Mesenchymal stem cell (in vitro differentiated cells and primary cell): ENCODE results near the gene GRK3.

Experiments
- DNase-seq: peaks from one replicate; pipeline ENCODE4 v3.0.0-alpha.2; 2013
- H2AFZ ChIP-seq: one replicate; pipeline ENCODE4 v1.6.1; 2013; ENCODE audit warnings: low read depth, mild to moderate bottlenecking, control low read depth, inconsistent platforms, low read length, moderate library complexity
- H2AK5ac ChIP-seq: 2 replicates; pipeline ENCODE4 v1.6.1; 2013; ENCODE audit warnings: low read length, moderate library complexity, mild to moderate bottlenecking, inconsistent platforms; ENCODE audit not compliant: severe bottlenecking
- H2BK120ac ChIP-seq: one replicate; pipeline ENCODE4 v1.6.1; 2013; ENCODE audit warnings: low read depth, mild to moderate bottlenecking, inconsistent platforms, low read length, moderate library complexity
- H2BK12ac ChIP-seq, 2 experiments: one replicate each; pipeline ENCODE4 v1.6.1; 2013; ENCODE audit warnings: inconsistent platforms in 2 of 2, low read length in 2 of 2, mild to moderate bottlenecking in 2 of 2, moderate library complexity in 2 of 2, control low read depth in 1 of 2
- H2BK15ac ChIP-seq: one replicate; pipeline ENCODE4 v1.6.1; 2013; ENCODE audit warnings: mild to moderate bottlenecking, low read depth, inconsistent platforms; ENCODE audit not compliant: poor library complexity, severe bottlenecking
- H2BK5ac ChIP-seq: 2 replicates; pipeline ENCODE4 v1.6.1; 2013; ENCODE audit warnings: low read depth, mild to moderate bottlenecking, low read length, control low read depth, inconsistent platforms; ENCODE audit not compliant: poor library complexity, severe bottlenecking
- H3K14ac ChIP-seq, 2 experiments: one replicate each; pipeline ENCODE4 v1.6.1; 2013; ENCODE audit warnings: inconsistent platforms in 2 of 2, low read length in 2 of 2, control low read depth in 1 of 2, mild to moderate bottlenecking in 1 of 2, moderate library complexity in 1 of 2
- H3K18ac ChIP-seq, 2 experiments: one replicate each; pipeline ENCODE4 v1.6.1; 2013; ENCODE audit warnings: inconsistent platforms in 2 of 2, low read length in 2 of 2, control low read depth in 1 of 2, low read depth in 1 of 2, mild to moderate bottlenecking in 1 of 2
- H3K23ac ChIP-seq, 2 experiments: one replicate each; pipeline ENCODE4 v1.6.1; 2013; ENCODE audit warnings: inconsistent platforms in 2 of 2, low read length in 2 of 2, mild to moderate bottlenecking in 2 of 2, moderate library complexity in 2 of 2, control low read depth in 1 of 2
- H3K27ac ChIP-seq: 2 replicates; pipeline ENCODE4 v1.5.1; 2013; ENCODE audit warnings: mild to moderate bottlenecking, moderate library complexity, low read length, control low read depth, inconsistent platforms; ENCODE audit not compliant: poor library complexity, severe bottlenecking
- H3K27me3 ChIP-seq, 2 experiments: 2 replicates each; pipeline versions ENCODE4 v1.6.1 to v1.7.0; 2013; ENCODE audit warnings: low read length in 2 of 2, mild to moderate bottlenecking in 2 of 2, moderate library complexity in 2 of 2, control low read depth in 1 of 2, inconsistent platforms in 1 of 2; ENCODE audit not compliant: control insufficient read depth in 1 of 2, insufficient read depth in 1 of 2
- H3K36me3 ChIP-seq, 2 experiments: 2 replicates each; pipeline versions ENCODE4 v1.6.1 to v1.7.0; 2013; ENCODE audit warnings: low read length in 2 of 2, control low read depth in 1 of 2, inconsistent platforms in 1 of 2, low read depth in 1 of 2, mild to moderate bottlenecking in 1 of 2; ENCODE audit not compliant: insufficient read depth in 2 of 2, control insufficient read depth in 1 of 2
- H3K4ac ChIP-seq, 2 experiments: one replicate each; pipeline ENCODE4 v1.6.1; 2013; ENCODE audit warnings: inconsistent platforms in 2 of 2, low read length in 2 of 2, mild to moderate bottlenecking in 2 of 2, moderate library complexity in 2 of 2, control low read depth in 1 of 2, low read depth in 1 of 2
- H3K4me1 ChIP-seq: 2 replicates; pipeline ENCODE4 v1.6.1; 2013; ENCODE audit warnings: low read depth, low read length, control low read depth; ENCODE audit not compliant: control insufficient read depth, insufficient read depth
- H3K4me2 ChIP-seq: 2 replicates; pipeline ENCODE4 v1.6.1; 2013; ENCODE audit warnings: low read length, mild to moderate bottlenecking, inconsistent platforms; ENCODE audit not compliant: poor library complexity, severe bottlenecking
- H3K4me3 ChIP-seq, 2 experiments: 2 replicates each; pipeline versions ENCODE4 v1.5.1 to v1.7.0; 2013; ENCODE audit warnings: low read length in 2 of 2, mild to moderate bottlenecking in 2 of 2, control low read depth in 1 of 2, low read depth in 1 of 2; ENCODE audit not compliant: insufficient read depth in 1 of 2
- H3K79me1 ChIP-seq: replicated peaks from 2 replicates; pipeline ENCODE4 v1.6.1; 2013; ENCODE audit warnings: mild to moderate bottlenecking, control low read depth, low read length, inconsistent platforms; ENCODE audit not compliant: poor library complexity, severe bottlenecking
- H3K9ac ChIP-seq: 2 replicates; pipeline ENCODE4 v1.7.0; 2013; ENCODE audit warnings: mild to moderate bottlenecking, low read length, moderate library complexity
- H3K9me3 ChIP-seq: 2 replicates; pipeline ENCODE4 v1.7.0; 2013; ENCODE audit warnings: mild to moderate bottlenecking, low read length; ENCODE audit not compliant: control insufficient read depth
- H4K8ac ChIP-seq: one replicate; pipeline ENCODE4 v1.6.1; 2013; ENCODE audit warnings: inconsistent platforms, mild to moderate bottlenecking, low read length, moderate library complexity
- H4K91ac ChIP-seq: one replicate; pipeline ENCODE4 v1.6.1; 2013; ENCODE audit warnings: mild to moderate bottlenecking, low read length, inconsistent platforms
- WGBS: methylation state at CpG from one replicate; pipeline ENCODE4 v1.1.7; 2013; ENCODE audit warnings: mixed read lengths; 5-methylcytosine and 5-hydroxymethylcytosine counted together

GRK3 gene

DNA sequence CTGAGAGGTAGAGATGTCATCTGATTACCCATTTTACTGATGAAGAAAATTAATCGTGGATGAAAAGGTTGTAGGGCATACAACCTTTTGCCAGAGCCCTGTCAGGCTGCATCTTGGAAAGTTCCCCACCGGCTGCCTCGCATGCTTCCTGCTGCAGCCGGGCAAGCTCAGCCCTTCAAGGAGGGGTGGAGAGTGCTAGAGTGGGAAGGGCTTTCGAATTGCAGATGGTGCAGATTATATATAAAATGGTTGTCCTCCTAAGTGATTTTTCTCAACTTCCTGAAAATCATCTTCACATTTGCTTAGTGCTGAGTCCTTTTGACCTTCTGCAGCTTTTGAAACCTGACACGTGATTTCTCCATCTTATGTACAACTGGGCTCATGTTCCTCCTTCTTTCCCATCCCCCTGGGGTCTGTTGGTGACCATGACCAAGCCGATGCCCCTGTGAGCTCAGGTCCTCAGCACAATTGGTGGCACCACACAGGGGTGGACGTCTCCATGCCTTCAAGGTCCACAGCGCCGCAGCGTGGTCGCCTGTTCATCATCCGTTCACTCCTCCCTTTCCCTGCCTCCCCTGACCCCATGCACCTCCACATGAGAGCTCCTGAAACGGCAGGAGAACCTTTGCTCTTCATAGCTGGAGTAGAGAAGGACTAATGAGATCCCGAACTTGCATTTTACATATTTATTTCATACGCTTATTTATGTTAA is 129.9 kb downstream of the GRK3 start:
- H3K18ac ChIP-seq = no peak overlapping the region
- H3K36me3 ChIP-seq = peaks cover 0 to 8% of the 10 kb centered on the region in 2 experiments
- no peak overlapping the region for H2BK15ac ChIP-seq
- no peaks in the 10 kb centered on the region for H3K9me3 ChIP-seq
- H4K91ac ChIP-seq = no peak overlapping the region
- H3K4ac ChIP-seq = no peak overlapping the region
- H3K14ac ChIP-seq = no peak overlapping the region
- H4K8ac ChIP-seq = no peak overlapping the region
- no peak overlapping the region for H2BK5ac ChIP-seq
- no peak overlapping the region for H3K27ac ChIP-seq
- H2BK12ac ChIP-seq = no peak overlapping the region
- H3K79me1 ChIP-seq = no peaks in the 10 kb centered on the region
- peaks cover 0 to 17% of the 10 kb centered on the region in 2 experiments for H3K27me3 ChIP-seq
- H3K23ac ChIP-seq = no peak overlapping the region
- no peak overlapping the region for H2AK5ac ChIP-seq
- no peak overlapping the region for H3K4me2 ChIP-seq
- no peak overlapping the region for H3K4me3 ChIP-seq
- H3K9ac ChIP-seq = no peak overlapping the region
- no peaks in the 10 kb centered on the region for H3K4me1 ChIP-seq
- no peak for DNase-seq
- no peak overlapping the region for H2BK120ac ChIP-seq
- H2AFZ ChIP-seq = no peak overlapping the region
- WGBS = 98% methylated on average over 9 of the region's 16 CpGs

DNA sequence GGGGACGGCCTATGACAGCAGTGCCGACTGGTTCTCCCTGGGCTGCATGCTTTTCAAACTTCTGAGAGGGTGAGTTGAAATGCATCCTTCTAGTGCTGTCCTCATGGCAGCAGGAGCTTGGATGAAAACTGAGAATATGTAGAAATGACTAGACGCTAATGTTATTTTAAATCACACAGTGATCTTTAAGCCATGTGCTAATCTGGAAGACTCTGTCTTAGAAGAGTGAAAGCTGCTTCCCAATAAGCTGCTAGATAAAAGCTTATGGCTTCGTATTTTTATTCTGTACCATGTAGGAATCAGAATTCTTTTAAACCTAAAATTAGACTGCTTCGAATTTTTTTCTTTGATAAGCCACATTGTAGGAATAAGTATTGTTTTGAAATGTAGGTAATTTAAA is 130.7 kb downstream of the GRK3 start:
- H3K79me1 ChIP-seq = no peaks in the 10 kb centered on the region
- H2BK12ac ChIP-seq = no peak overlapping the region
- H2AFZ ChIP-seq = no peak overlapping the region
- no peak overlapping the region for H3K4me2 ChIP-seq
- H3K27me3 ChIP-seq = peaks cover 0 to 17% of the 10 kb centered on the region in 2 experiments
- H2AK5ac ChIP-seq = no peak overlapping the region
- H3K27ac ChIP-seq = no peak overlapping the region
- H2BK5ac ChIP-seq = no peak overlapping the region
- H4K8ac ChIP-seq = no peak overlapping the region
- no peak overlapping the region for H4K91ac ChIP-seq
- H2BK120ac ChIP-seq = no peak overlapping the region
- H3K4me3 ChIP-seq = no peak overlapping the region
- no peak overlapping the region for H3K23ac ChIP-seq
- no peak overlapping the region for H3K14ac ChIP-seq
- H3K4me1 ChIP-seq = no peaks in the 10 kb centered on the region
- no peaks in the 10 kb centered on the region for H3K9me3 ChIP-seq
- peaks cover 0 to 8% of the 10 kb centered on the region in 2 experiments for H3K36me3 ChIP-seq
- 100% methylated on average over 3 of the region's 5 CpGs for WGBS
- no peak overlapping the region for H3K18ac ChIP-seq
- H2BK15ac ChIP-seq = no peak overlapping the region
- H3K9ac ChIP-seq = no peak overlapping the region
- H3K4ac ChIP-seq = no peak overlapping the region
- DNase-seq = no peak

DNA sequence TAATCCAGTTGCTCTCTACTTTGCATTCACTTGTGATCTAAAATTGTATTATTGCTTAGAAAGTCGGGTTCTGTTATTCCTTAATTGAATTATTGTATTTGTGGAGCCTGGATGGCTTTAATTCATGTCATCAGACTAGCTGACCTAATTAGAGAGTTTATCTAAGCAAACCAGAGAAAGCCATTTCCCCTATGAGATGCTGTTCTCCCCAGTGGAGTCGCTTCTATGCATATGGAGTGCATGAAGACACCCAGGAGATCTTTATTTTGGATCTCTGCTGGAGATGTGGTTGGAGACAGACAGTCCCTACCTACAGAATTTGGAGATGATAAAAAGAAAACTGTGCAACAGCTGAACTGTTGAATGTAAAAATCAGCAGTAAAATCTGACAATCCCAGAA is 132.3 kb downstream of the GRK3 start:
- no peak overlapping the region for H2AK5ac ChIP-seq
- no peak overlapping the region for H3K18ac ChIP-seq
- no peaks in the 10 kb centered on the region for H3K9me3 ChIP-seq
- no peak overlapping the region for H3K9ac ChIP-seq
- H3K4me3 ChIP-seq = no peak overlapping the region
- no peak overlapping the region for H2AFZ ChIP-seq
- H3K14ac ChIP-seq = no peak overlapping the region
- H2BK12ac ChIP-seq = no peak overlapping the region
- no peaks in the 10 kb centered on the region for H3K4me1 ChIP-seq
- no peak overlapping the region for H3K4ac ChIP-seq
- no peak overlapping the region for H3K27ac ChIP-seq
- H4K8ac ChIP-seq = no peak overlapping the region
- no peaks in the 10 kb centered on the region for H3K79me1 ChIP-seq
- peaks cover 0 to 8% of the 10 kb centered on the region in 2 experiments for H3K36me3 ChIP-seq
- no peak overlapping the region for H3K4me2 ChIP-seq
- no peak for DNase-seq
- no peak overlapping the region for H4K91ac ChIP-seq
- no peak overlapping the region for H2BK15ac ChIP-seq
- peaks cover 0 to 17% of the 10 kb centered on the region in 2 experiments for H3K27me3 ChIP-seq
- no peak overlapping the region for H2BK120ac ChIP-seq
- no peak overlapping the region for H2BK5ac ChIP-seq
- WGBS = 87% methylated on average over 1 of the region's 2 CpGs
- H3K23ac ChIP-seq = no peak overlapping the region

DNA sequence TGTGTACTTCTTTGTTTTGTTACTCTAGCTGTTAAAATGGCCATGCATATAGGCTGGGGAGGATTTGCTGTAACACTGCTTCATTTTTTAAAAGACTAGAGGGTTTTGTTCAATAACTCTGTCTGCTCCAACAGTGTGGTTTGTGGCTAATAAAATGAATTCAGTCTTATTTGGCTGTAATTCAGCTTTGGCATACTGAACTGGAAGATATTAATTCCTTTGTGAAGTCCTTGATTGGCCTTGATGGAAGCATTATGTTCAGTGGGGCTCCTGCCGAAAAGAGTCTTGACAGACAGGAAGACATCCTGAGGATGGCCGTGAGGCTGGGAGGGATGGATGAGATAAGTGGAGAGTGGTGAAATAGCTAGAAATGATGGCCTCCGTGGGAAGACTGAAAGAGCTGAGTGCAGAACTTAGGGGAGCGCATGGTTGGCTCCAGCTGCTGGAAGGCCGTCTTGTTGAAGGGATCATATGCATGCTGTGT is 132.7 kb downstream of the GRK3 start:
- H3K4me3 ChIP-seq = no peak overlapping the region
- H3K27me3 ChIP-seq = peaks cover 0 to 17% of the 10 kb centered on the region in 2 experiments
- no peak overlapping the region for H2AFZ ChIP-seq
- no peak overlapping the region for H3K9ac ChIP-seq
- H2AK5ac ChIP-seq = no peak overlapping the region
- no peak overlapping the region for H3K27ac ChIP-seq
- no peak overlapping the region for H2BK5ac ChIP-seq
- no peak overlapping the region for H3K14ac ChIP-seq
- no peak overlapping the region for H2BK15ac ChIP-seq
- no peak overlapping the region for H3K4ac ChIP-seq
- no peak for DNase-seq
- no peak overlapping the region for H2BK120ac ChIP-seq
- no peak overlapping the region for H2BK12ac ChIP-seq
- no peak overlapping the region for H4K8ac ChIP-seq
- H4K91ac ChIP-seq = no peak overlapping the region
- H3K9me3 ChIP-seq = no peaks in the 10 kb centered on the region
- no peak overlapping the region for H3K23ac ChIP-seq
- H3K36me3 ChIP-seq = peaks cover 0 to 8% of the 10 kb centered on the region in 2 experiments
- WGBS = 84% methylated on average over 5 of the region's 5 CpGs
- no peaks in the 10 kb centered on the region for H3K79me1 ChIP-seq
- H3K4me1 ChIP-seq = no peaks in the 10 kb centered on the region
- no peak overlapping the region for H3K18ac ChIP-seq
- no peak overlapping the region for H3K4me2 ChIP-seq
